GF-D8 (cell line): ENCODE data around the gene RCOR2.

Experiments used
- DNase-seq: peaks from one replicate; lab custom pipeline; 2025; lab: John Stamatoyannopoulos, UW

RCOR2 gene

GRCh38 chr11:63922673-63923192, 5.8 kb upstream of the RCOR2 start:
- DNase-seq: no peak

GRCh38 chr11:63920939-63921417, 4.0 kb upstream of the RCOR2 start:
- no peak for DNase-seq

- DNase-seq: no peak
Measured at GRCh38 chr11:63920126-63920938, 3.4 kb upstream of the RCOR2 start.

GRCh38 chr11:63919267-63920125, 2.5 kb upstream of the RCOR2 start:
- no peak for DNase-seq

- DNase-seq: no peak
Measured at GRCh38 chr11:63918507-63919191, 1.7 kb upstream of the RCOR2 start.

- no peak for DNase-seq
Measured at GRCh38 chr11:63917692-63918506, 935 bp upstream of the RCOR2 start.

GRCh38 chr11:63915961-63916836, 765 bp downstream of the RCOR2 start:
- DNase-seq: no peak

GRCh38 chr11:63914896-63915691, 1.9 kb downstream of the RCOR2 start:
- DNase-seq: no peak

GRCh38 chr11:63913866-63914830, 2.8 kb downstream of the RCOR2 start:
- DNase-seq: no peak

- no peak for DNase-seq
Measured at GRCh38 chr11:63912678-63913077, 4.3 kb downstream of the RCOR2 start.

- DNase-seq: no peak
Measured at GRCh38 chr11:63911876-63912275, 5.1 kb downstream of the RCOR2 start.

- no peak for DNase-seq
Measured at GRCh38 chr11:63911440-63911839, 5.5 kb downstream of the RCOR2 start.

GRCh38 chr11:63910675-63911074, 6.3 kb downstream of the RCOR2 start:
- no peak for DNase-seq

GRCh38 chr11:63909591-63910506, 7.1 kb downstream of the RCOR2 start:
- DNase-seq: no peak

- DNase-seq: no peak
Measured at GRCh38 chr11:63908631-63909401, 8.1 kb downstream of the RCOR2 start.

GRCh38 chr11:63907808-63908530, 9.0 kb downstream of the RCOR2 start:
- no peak for DNase-seq
